Measurements from ENCODE around the gene ZNF468.
"Not testable (repeated sequence)": the region's sequence is repeated elsewhere in the genome, so short reads cannot be mapped to it uniquely, and the experiment has no call there.

DNA sequence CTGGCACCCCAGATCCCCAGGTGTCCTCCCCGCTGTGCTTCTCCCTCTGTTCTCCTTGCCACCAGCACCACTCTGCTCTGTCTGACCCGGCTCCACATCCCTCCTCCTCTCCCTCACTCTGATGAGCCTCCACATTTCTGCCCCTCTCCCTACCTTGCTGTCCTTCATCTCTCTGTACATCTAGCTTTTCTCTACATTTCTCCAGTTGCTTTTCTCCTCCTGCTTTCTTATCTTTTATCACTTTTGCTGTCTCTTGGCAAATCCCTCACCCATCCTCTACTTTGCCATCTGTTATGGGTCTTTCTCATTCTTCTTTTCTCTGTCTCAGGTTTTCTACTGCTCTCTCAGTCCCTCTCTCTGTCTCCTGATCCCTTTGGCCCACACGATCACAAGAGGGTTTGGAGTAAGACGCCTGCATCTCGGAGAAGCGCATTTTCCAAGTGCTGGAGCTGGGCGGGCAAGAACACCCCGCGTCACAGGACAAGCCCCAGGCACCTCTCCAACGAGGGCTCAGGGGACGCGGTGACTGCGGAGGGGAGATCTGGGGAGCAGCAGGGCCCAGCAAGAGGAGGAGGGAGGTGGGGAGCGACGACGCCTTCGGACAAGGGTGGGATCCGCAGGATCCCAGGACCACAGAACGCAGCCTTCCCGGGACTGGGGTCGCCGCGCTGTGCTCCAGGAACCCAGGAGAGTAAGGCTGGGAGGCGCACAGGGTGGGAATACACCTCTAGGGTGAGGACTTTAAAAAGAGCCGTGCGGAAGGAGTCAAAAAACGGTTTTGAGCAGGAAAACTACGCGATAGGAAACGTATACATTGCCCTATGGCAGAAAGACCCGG, 660 bp downstream of the ZNF468 start:
- TF ChIP-seq POLR2A (IDR thresholded peaks at IDR 0.05), result not testable (repeated sequence)
- TF ChIP-seq, protein P1, sequence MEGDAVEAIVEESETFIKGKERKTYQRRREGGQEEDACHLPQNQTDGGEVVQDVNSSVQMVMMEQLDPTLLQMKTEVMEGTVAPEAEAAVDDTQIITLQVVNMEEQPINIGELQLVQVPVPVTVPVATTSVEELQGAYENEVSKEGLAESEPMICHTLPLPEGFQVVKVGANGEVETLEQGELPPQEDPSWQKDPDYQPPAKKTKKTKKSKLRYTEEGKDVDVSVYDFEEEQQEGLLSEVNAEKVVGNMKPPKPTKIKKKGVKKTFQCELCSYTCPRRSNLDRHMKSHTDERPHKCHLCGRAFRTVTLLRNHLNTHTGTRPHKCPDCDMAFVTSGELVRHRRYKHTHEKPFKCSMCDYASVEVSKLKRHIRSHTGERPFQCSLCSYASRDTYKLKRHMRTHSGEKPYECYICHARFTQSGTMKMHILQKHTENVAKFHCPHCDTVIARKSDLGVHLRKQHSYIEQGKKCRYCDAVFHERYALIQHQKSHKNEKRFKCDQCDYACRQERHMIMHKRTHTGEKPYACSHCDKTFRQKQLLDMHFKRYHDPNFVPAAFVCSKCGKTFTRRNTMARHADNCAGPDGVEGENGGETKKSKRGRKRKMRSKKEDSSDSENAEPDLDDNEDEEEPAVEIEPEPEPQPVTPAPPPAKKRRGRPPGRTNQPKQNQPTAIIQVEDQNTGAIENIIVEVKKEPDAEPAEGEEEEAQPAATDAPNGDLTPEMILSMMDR (IDR thresholded peaks at IDR 0.05), result not testable (repeated sequence)
